Uterus (tissue), 4 donors: ENCODE data around the gene CHRFAM7A. TPM values are rescaled to one million over a fixed set of nuclear protein-coding genes. Genes with fewer than 3 reads are reported as not detected.
A peak's percentile ranks its signal among the peaks of the same experiment; 100 is the strongest.
"Not testable (repeated sequence)": the region's sequence is repeated elsewhere in the genome, so short reads cannot be mapped to it uniquely, and the experiment has no call there.

Source experiments
- DNase-seq, 2 donors: peaks; one replicate each; pipeline ENCODE4 v3.0.0-alpha.2; 2019 to 2020
- H3K27ac ChIP-seq, 2 donors: fragments of 200-600 bp; sonication (generic); 1 replicate in 1 of 2; 2 replicates in 1 of 2; pipeline ENCODE4 v1.5.1; 2016 to 2018
- H3K27me3 ChIP-seq, 2 donors: fragments of 200-600 bp; sonication (generic); one replicate each; pipeline ENCODE4 v1.5.1; 2018 to 2019; ENCODE audit warnings: control low read depth in 1 of 2
- H3K36me3 ChIP-seq, 2 donors: fragments of 200-600 bp; sonication (generic); one replicate each; pipeline ENCODE4 v1.5.1; 2019; ENCODE audit warnings: control low read depth in 1 of 2
- H3K4me1 ChIP-seq, 2 donors: fragments of 200-600 bp; sonication (generic); one replicate each; pipeline ENCODE4 v1.5.1; 2018 to 2019; ENCODE audit warnings: control low read depth in 1 of 2
- H3K4me3 ChIP-seq, 2 donors: fragments of 200-600 bp; sonication (generic); 1 replicate in 1 of 2; 2 replicates in 1 of 2; pipeline ENCODE4 v1.5.1; 2018 to 2019; ENCODE audit warnings: mild to moderate bottlenecking in 1 of 2
- H3K9me3 ChIP-seq, 2 donors: fragments of 200-600 bp; sonication (generic); one replicate each; pipeline ENCODE4 v1.5.1; 2019; ENCODE audit warnings: control low read depth in 1 of 2
- intact Hi-C: fragments of 100-400 bp; cut with DNase I; formaldehyde crosslinking; loops from one replicate; pipeline ENCODE4 v1.15.1; 2023; ENCODE audit warnings: low total_unique reads
- total RNA-seq, 4 donors: library from RNA; depleted of rRNA in 3 of 4; stranded (reverse); fragments of >200 nt in 3 of 4; gene quantifications; one replicate each; pipeline versions ENCODE4 v1.1.0 to v1.2.4, GENCODE V29; 2014 to 2023
- donor health status: DM: yes; HTN: yes; CAD: no.

Gene CHRFAM7A
- 1 to 10 TPM in 2 of 4 donors, under 1 TPM in 1, not detected in 1; 0.59 to 8.9 (median 4.5) TPM for total RNA-seq

DNA sequence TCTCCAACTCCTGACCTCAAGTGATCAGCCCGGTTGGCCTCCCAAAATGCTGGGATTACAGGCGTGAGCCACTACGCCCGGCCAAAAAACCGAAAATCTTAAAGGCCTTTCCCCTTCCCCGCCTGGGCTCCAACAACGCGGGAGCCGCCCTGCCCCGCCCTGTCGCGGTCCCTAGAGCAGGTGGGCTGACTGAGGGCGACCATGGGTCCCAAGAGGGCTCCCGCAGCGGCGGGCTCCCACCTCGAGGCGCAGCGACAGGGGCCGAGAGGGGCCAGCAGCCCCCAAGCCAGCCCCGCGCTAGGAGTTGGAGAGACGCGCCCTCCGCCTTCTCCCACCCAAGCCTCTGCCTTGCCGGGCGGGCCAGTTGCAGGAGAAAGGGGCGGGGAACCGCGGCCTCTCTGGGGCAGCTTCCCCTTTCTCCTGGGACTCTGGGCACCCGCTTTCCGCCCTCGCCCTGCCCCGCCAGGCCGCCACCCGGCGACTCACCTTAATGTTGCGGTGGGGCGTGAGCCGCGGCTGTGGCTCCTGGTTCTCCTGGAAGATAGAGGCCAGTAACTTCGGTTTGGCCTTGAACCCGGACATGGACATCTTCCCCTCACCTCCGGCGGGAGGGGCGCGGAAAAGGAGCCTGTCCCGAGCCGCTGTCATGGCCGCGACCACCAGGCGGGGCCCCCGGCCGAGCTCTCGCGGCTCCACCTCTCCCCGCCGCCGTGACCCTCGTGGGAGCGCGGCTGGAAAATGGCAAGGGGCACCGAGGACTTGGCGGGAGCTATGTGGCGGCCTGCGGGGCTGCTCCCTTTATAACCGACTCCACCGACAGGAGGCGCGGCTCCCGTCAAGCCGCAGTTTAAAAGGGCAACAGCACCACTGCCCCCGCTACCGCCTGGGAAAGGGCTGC, at the start of gene CHRFAM7A:
TSS of gene CHRFAM7A (minus strand) at position 775 of the 898 bp plus-strand sequence. CDS start 10,189 bp downstream, outside the sequence.
- H3K9me3 ChIP-seq, H3K36me3 ChIP-seq, DNase-seq, H3K27me3 ChIP-seq, intact Hi-C loops, H3K27ac ChIP-seq, H3K4me1 ChIP-seq, H3K4me3 ChIP-seq: not testable (repeated sequence)

- H3K4me1 ChIP-seq, H3K27ac ChIP-seq, H3K27me3 ChIP-seq, DNase-seq, H3K4me3 ChIP-seq, H3K9me3 ChIP-seq, H3K36me3 ChIP-seq, intact Hi-C loops: not testable (repeated sequence)
Observed at GRCh38 chr15:30438348-30438747, 45.0 kb upstream of the CHRFAM7A start.

DNA sequence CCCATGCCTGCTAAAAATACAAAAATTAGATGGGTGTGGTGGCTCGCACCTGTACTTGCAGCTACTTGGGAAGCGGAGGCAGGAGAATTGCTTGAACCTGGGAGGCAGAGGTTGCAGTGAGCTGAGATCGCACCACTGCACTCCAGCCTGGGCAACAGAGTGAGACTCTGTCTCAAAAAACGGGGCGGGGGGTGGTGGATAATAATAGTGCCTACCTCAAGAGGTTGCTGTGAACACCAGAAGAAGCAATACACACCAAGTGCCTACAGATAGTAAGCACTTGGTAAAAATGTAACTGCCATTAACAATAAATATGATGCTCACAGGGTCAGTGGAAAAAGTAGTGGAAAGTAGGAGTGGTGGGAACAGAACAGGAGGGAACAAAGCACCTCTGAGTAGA, 42.5 kb upstream of the CHRFAM7A start:
- H3K4me1 ChIP-seq, H3K4me3 ChIP-seq, H3K27me3 ChIP-seq, H3K36me3 ChIP-seq, H3K27ac ChIP-seq, H3K9me3 ChIP-seq, DNase-seq, intact Hi-C loops: not testable (repeated sequence)

DNA sequence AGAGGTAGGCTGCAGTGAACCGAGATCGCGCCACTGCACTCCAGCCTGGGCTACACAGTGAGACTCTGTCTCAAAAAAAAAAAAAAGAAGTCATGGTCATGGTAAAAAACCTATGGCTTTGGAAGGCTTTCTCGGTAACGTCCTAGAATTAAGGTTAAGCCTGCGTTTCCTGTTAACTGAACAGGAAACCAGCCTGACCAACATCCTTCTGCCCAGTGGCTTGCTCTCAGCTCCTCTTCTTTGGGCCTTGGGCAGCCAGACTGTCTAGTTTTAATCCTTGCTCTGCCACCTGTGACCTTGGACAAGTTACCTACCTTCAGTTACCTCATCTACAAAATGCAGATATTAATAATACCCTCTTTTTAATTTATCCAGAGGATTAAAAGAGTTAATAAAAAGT, 27.4 kb upstream of the CHRFAM7A start:
- DNase-seq: not testable (repeated sequence)

GRCh38 chr15:30414160-30414559, 20.8 kb upstream of the CHRFAM7A start, which contains the start of gene GOLGA8R:
TSS of gene GOLGA8R (minus strand) at chr15:30414260. CDS start at chr15:30414162, 98 bp downstream.
- H3K4me1 ChIP-seq, H3K9me3 ChIP-seq, DNase-seq, intact Hi-C loops, H3K27me3 ChIP-seq, H3K27ac ChIP-seq, H3K36me3 ChIP-seq, H3K4me3 ChIP-seq: not testable (repeated sequence)

More for the DNA sequence above, 27.4 kb upstream of the CHRFAM7A start:
- H3K36me3 ChIP-seq, H3K27me3 ChIP-seq, H3K4me3 ChIP-seq, intact Hi-C loops, H3K27ac ChIP-seq, H3K9me3 ChIP-seq, H3K4me1 ChIP-seq: not testable (repeated sequence)

GRCh38 chr15:30407636-30408035, 14.3 kb upstream of the CHRFAM7A start:
- H3K27ac ChIP-seq, H3K27me3 ChIP-seq, H3K4me3 ChIP-seq, H3K4me1 ChIP-seq, H3K36me3 ChIP-seq, intact Hi-C loops, H3K9me3 ChIP-seq: not testable (repeated sequence)
- peak in 1 of 2 donors; percentile 6 for DNase-seq

DNA sequence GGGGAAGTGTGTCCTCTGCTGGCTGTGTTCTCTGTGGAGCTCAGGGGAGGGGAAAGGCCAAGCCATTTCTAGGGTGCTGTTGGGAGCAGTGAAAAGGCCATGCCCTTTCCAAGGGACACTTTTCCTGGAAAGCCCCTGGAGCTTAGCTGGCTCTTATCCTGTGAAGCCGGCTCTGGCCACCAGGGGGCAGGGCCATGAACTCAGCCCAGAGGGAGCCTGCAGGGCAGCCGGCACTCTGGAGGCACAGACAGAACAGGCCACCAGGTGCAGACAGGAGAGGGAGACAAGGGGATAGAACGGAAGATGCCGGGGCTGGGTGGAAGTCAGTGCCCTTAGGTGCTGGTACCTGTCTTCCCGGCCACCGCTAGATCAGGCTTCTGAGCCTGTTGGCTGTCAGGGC, 5.6 kb upstream of the CHRFAM7A start:
- H3K36me3 ChIP-seq, DNase-seq, intact Hi-C loops, H3K4me3 ChIP-seq, H3K27me3 ChIP-seq, H3K4me1 ChIP-seq, H3K27ac ChIP-seq, H3K9me3 ChIP-seq: not testable (repeated sequence)

DNA sequence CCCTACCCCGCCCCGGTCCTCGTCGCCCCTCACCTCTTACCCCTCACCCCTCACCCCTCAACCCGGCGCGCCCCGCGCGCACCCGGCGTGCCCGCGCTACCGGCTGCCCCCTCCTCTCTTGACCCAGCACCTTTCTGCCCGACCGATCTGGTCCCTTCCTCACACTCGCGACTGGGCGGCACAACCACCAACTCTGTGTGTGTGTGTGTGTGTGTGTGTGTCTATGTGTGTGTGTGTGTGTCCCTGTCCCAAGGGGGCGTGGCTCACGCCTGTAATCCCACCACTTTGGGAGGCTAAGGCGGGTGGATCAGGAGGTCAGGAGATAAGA, 288 bp upstream of the CHRFAM7A start:
- H3K36me3 ChIP-seq, H3K4me3 ChIP-seq, H3K27ac ChIP-seq, DNase-seq, H3K4me1 ChIP-seq, H3K27me3 ChIP-seq, H3K9me3 ChIP-seq, intact Hi-C loops: not testable (repeated sequence)

DNA sequence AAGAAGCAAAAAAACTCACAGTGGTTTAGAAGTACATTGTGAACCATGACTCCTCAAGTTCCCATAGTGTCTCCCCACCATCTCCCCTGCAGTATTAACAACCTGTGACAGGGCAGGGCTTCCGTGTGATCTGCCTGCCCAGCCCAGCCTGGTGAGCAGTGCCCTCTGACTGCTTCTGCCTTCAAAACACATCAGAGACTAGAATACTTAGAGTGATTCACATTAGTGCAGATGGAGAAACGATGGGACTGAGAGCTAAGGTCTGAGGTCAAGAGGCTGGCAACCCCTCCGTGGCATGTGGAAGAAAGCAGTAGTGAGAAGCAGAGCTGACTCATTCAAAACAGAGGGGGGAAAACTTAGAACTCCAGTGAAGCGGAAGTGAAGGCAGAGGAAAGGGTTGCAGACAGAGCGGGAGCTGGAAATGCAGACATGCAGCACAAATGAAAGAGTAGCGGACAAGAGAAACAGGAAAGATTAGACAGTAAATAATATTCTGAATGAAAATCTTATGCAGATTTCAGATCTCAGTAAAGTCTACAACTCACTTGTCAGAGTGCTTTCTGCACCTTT, 6.9 kb downstream of the CHRFAM7A start:
- not testable (repeated sequence) for H3K9me3 ChIP-seq, H3K27me3 ChIP-seq, DNase-seq

GRCh38 chr15:30377082-30377413, 16.3 kb downstream of the CHRFAM7A start:
- intact Hi-C loops, H3K4me3 ChIP-seq: not testable (repeated sequence)

More for the DNA sequence above, 6.9 kb downstream of the CHRFAM7A start:
- H3K4me1 ChIP-seq, H3K27ac ChIP-seq, H3K4me3 ChIP-seq, H3K36me3 ChIP-seq, intact Hi-C loops: not testable (repeated sequence)

GRCh38 chr15:30376375-30377081, 16.8 kb downstream of the CHRFAM7A start:
- H3K9me3 ChIP-seq, H3K36me3 ChIP-seq, H3K27me3 ChIP-seq, H3K4me3 ChIP-seq, DNase-seq, intact Hi-C loops, H3K27ac ChIP-seq, H3K4me1 ChIP-seq: not testable (repeated sequence)

More at GRCh38 chr15:30377082-30377413, 16.3 kb downstream of the CHRFAM7A start:
- not testable (repeated sequence) for H3K27me3 ChIP-seq, H3K4me1 ChIP-seq, H3K9me3 ChIP-seq, H3K27ac ChIP-seq, DNase-seq, H3K36me3 ChIP-seq

DNA sequence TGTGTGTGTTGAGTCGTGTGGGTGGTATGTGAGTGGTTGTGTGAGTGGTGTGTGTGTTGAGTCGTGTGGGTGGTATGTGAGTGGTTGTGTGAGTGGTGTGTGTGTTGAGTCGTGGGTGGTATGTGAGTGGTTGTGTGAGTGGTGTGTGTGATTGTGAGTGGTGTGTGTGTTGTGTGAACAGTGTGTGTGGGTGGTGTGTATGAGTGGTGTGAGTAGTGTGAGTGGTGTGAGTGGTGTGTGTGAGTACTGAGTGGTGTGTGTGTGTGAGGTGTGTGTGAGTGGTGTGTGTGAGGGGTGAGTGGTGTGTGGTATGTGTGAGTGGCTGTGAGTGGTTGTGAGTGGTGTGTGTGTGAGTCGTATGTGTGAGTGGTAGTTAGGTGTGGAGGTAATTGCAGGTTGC, 17.5 kb downstream of the CHRFAM7A start:
- intact Hi-C loops, H3K27me3 ChIP-seq, H3K27ac ChIP-seq, H3K4me3 ChIP-seq, DNase-seq, H3K4me1 ChIP-seq, H3K9me3 ChIP-seq, H3K36me3 ChIP-seq: not testable (repeated sequence)

DNA sequence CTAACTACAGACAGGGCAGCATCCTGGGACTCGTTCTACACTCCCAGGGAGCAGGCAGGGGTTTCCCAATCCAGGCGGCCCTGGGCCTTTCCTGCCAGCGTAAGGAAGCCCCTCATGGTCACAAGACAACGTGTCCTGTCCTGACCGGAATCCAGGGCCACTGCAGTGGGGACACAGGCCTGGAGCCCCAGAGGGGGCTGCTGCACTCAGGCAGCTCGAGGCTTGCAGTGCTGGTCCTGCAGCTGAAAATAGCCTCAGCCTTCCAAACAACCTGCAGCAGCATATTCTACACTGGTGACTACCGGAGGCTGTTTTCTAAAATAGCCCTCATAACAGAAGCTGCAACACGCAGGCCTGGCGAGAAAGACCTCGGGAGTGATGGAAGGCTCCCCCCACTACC, 18.5 kb downstream of the CHRFAM7A start:
- DNase-seq, H3K4me3 ChIP-seq, intact Hi-C loops: not testable (repeated sequence)

More for the DNA sequence above, 18.5 kb downstream of the CHRFAM7A start:
- not testable (repeated sequence) for H3K27me3 ChIP-seq, H3K36me3 ChIP-seq, H3K9me3 ChIP-seq, H3K4me1 ChIP-seq, H3K27ac ChIP-seq
